NCI-H146 (cell line): ENCODE measurements around the gene C2orf78.
A peak's percentile ranks its signal among the peaks of the same experiment; 100 is the strongest.

ENCODE experiments used
- DNase-seq: peaks from one replicate; lab custom pipeline; 2025; lab: John Stamatoyannopoulos, UW

Gene C2orf78

DNA sequence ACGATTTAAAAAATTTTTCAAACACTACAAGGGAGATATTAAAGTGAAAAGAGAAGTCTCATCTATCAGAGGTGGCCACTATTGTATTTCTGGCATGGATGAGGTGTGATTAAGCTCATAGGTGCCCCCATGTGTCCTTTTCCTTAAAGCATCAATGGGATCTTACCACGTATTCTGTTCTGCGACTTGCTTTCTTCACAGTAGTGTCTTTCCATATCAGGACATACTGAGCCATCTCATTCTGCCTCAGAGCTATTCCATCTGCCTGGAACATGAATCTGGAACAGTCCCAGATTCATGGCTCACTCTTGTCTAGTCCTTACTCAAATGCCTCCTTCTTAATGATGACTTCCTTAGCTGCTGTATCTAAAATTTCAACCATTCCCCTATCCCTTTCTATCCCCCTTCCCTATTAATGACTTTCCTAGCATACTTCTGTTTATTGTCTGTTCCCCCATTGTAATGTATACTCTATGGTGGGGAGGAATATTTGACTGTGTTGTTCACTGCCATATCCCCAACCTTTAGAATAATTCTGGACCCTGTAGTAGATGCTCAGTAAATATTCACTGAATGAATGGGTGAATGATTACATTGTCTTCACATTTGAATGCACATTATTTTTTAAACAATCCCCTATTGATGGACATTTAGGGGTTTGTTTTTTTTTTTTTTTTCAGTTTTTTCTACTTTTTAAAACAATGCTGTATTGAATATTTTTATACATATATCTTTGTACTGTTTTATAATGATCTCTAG, 55.8 kb downstream of the C2orf78 start:
- DNase-seq = no peak

DNA sequence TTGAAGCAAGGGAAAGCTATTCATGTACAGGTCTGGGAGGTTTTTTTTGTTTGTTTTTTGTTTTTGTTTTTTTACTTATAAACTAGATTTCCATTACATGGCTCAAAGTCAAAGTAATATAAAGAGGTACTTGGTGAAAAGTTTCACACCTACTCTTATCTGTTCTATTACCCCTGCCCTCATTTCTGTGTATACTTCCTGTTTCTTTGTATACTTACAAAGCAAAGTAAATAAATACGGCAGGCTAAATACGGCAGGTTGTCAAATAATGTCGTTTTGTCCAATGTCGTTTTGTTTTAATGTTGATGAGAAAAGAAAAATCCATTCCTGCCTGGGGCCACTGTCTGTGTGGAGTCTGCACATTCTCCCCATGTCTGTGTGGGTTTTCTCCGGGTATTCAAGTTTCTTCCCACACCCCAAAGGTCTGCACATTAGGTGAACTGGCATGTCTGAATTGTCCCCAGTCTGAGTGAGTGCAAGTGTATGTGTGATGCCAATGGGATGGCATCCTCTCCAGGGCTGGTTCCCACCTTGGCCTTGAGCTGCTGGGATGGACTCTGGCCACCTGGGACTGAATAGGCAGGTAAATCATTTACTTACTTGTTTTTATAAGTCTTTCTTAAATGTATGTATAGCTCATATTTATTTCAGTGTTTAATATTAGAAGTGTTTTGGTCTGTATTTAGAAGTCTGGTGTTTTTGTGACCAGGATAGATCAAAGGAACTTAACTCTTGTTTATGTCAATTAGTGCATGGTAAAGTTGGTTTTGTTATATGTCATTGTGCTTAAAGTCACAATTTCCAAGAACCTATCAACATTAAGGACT, 58.1 kb downstream of the C2orf78 start:
- DNase-seq = no peak

DNA sequence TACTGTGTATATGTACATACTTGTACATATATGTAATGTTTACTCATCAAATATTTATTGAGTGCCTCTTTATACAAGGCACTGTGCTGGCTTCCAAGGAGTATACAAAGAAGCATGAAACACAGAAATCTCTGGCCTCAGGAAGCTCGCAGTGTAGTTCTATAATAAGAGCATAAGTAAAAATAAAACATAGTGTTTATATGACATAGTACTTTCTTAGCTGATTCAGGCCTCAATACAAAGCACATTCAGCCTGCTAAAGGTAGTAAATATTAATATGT, 58.7 kb downstream of the C2orf78 start:
- no peak for DNase-seq

DNA sequence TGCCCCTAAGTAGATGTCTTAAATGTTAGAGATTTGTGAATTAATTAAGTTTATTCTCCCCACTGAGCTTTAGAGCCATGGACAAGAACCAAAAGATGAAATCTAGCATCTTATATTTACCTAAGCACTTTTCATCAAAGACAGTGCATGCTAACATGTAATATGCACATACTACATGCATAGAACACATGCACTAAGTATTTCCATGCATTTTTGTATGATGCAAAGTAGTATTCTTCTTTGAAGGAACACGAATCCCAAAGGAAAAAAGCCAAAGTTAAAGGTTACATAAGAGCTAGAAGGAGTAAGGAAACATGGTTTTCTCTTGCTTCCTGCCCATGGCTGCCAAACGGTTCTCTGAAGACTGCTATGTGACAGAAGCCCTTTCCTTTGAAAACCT, 60.1 kb downstream of the C2orf78 start:
- DNase-seq = no peak

DNA sequence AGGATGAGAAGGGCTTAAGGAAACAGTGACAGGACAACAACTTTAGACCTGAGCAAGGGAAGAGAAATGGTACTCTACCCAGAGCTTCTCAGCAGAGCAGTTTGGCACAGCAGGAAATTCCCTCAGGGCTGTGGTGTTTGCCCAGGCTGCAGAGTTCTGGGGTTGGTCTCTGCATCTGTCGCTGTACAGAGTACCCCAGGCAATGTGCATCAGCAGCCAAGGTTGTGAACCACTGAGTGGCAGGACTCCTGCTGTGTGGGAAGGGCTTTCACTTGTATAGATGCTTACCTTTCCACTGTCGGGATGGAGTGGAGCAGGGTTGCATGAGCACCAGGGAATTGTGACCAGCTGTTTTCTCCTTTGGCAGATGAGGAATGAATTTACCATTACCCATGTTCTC, 66.0 kb downstream of the C2orf78 start:
- peak; percentile 87 for DNase-seq

DNA sequence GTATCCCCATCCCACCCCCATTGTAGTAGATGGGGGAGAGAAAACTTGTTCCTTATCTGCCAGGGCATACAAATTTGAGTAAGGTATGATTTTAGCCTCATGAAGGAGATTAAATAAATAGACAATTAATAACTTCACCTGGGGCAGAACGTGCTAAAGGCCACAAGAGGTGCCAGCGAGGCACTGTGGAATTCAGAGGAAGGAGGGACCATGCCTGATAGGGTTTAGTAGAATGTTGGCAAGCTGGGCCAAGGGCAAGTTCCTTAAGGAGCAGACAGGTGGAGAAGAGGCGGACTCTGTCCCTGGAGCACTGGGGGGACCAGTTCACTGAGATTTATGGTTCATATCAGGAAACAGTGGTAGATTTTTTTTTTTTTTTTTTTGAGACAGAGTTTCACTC, 67.3 kb downstream of the C2orf78 start:
- no peak for DNase-seq

DNA sequence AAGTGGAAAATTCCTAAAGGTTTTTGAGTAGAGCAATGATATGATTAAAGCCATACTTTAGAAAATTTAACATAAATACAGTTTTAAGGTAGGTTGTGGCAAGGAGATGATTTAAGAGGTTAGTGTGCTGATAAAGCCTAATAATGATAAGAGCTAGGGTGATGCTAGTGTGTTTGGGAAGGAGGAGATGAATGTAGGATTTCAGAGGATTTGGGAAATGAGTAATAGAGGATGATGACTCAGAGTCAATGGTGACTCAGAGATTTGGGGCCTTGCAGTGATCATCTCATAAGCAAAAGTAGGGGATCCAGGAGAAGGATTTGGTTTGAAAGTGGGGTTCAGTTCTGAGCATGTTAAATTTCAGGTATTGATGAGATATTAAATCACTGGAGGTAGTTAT, 68.0 kb downstream of the C2orf78 start:
- no peak for DNase-seq

DNA sequence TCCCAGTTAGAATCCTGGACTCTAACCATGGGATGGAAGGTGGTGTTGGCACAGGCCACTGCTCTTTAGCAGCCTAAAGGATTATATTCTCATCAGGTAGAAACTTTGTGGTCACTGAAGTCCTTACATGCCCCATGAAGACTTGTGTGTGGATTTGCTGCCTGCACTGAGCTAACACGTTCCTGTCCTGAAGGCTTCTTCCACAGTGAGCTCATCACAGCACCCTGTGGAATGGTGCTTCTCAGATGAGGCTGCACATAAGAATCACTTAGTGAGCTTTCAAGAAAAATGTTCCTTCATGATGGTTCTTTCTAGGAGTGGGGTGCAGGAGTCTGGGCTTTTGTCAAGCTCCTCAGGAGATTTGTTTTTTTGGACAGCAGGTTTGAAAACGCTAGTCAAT, 71.5 kb downstream of the C2orf78 start:
- no peak for DNase-seq

DNA sequence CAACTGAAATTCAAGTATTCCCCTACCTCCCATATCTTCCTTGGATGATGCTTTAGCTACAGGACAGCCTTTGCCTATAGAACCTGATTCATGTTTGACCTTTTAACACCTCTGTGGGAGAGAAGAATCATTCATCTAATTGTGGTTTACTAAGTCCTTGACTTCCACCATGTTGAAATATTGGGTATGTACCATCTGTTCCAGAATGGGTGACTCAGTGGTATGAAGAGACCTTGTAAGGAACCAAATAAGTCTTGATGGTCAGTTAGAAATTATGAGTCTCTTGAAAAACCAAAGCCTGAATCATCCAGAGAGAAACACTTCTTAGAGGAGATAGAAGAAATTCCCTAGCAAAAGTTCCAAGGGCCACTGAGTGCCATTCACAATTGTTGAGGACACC, 72.2 kb downstream of the C2orf78 start:
- no peak for DNase-seq

DNA sequence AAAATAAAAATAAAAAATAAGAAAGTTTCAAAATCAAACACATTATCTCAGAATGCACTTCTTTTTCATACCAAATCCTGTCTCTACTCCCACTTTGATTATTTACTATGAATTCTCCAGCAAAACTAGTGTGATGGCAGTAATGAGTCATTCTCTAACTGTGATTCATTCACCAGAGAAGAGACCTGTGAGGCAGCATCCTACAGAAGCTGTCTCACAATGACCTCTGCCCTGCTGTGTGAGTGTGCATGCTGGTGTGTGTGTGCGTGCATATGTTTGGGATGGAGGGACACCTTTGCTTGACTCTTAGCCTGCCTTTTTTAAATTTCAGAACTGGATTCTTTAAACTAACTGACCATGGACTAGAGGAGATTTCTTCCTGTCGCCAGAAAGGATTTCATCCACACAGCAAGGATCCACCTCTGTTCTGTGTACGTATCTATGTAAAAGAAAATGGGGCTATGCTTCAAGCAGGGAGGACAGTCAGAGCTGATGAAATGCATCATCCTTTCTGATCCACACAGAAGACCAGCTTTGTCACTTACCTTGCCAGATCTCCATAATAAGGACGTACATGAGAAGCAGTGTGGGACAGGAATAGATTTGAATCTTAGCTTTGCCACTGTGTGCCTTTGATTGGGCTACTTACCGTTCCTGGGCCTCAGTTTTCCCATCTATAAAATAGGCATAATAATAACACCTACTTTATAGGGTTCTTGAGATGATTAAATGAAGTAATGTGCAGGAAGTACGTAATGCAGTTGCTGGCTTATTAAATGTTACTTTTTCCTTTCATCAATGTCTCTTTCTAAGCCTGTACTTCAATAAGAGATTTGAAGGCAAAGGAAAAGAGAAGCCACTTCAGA, 76.0 kb downstream of the C2orf78 start:
- DNase-seq = no peak

DNA sequence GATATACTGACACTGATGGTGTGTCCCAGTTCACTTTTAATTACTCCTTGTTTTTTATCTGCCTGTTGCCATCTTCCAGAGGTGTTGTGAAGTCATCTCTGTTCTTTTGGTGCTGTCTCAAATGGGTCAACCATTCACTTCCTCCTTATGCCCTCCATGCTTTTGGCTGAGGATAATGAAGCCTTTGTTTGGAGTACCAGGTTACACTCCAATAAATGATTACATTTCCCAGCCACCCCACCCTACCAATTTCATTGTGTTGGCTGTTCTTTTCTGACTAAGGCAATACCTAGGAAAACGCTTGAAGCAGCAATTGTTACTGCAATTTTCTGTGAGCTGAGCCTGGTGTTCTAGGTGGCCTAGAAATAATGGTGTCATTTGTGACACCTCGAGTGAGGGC, 79.0 kb downstream of the C2orf78 start:
- no peak for DNase-seq
